ENCODE results near the gene RAPGEF4. TPM values are rescaled to one million over a fixed set of nuclear protein-coding genes. Genes with fewer than 3 reads are reported as not detected.
A peak's percentile ranks its signal among the peaks of the same experiment; 100 is the strongest.

The RAPGEF4 gene
- total and polyA plus RNA-seq, 9 donors, result 1.1 to 2.4 (median 1.5) TPM

GRCh38 chr2:173075056-173075780, 339.6 kb downstream of the RAPGEF4 start:
- H3K4me3 ChIP-seq (ENCODE audit: low read length), result peak overlapping the region; percentile 78
- 10% methylated on average over 10 of the region's 25 CpGs for WGBS (ENCODE audit: insufficient coverage)
- no peaks in the 10 kb centered on the region for H3K36me3 ChIP-seq (ENCODE audit: control insufficient read depth, insufficient read depth, low read length)
- no peak for DNase-seq
- H3K27ac ChIP-seq (ENCODE audit: low read length), result peak overlapping the region; percentile 84
- H3K4me1 ChIP-seq (ENCODE audit: control insufficient read depth, insufficient read depth, low read length), result peaks cover 8% of the 10 kb centered on the region
- H3K9me3 ChIP-seq (replicated peaks; ENCODE audit: control insufficient read depth, low read depth, low read length), result no peaks in the 10 kb centered on the region
- H3K27me3 ChIP-seq (ENCODE audit: control insufficient read depth, insufficient read depth, low read length), result no peaks in the 10 kb centered on the region

GRCh38 chr2:173075781-173076580, 340.3 kb downstream of the RAPGEF4 start, which contains the start of gene MAP3K20:
MAP3K20 (plus strand) TSS chr2:173075846; CDS start chr2:173091032, 15,186 bp downstream.
- Histone ChIP-seq H3K9me3 (replicated peaks; ENCODE audit: control insufficient read depth, low read depth, low read length) (no peaks in the 10 kb centered on the region), H3K36me3 (ENCODE audit: control insufficient read depth, insufficient read depth, low read length) (no peaks in the 10 kb centered on the region), H3K4me1 (ENCODE audit: control insufficient read depth, insufficient read depth, low read length) (peaks cover 8% of the 10 kb centered on the region), H3K27me3 (ENCODE audit: control insufficient read depth, insufficient read depth, low read length) (no peaks in the 10 kb centered on the region), H3K27ac (ENCODE audit: low read length) (peak within 1 kb of the TSS; percentile 97), H3K4me3 (ENCODE audit: low read length) (peak within 1 kb of the TSS; percentile 78)
- peak; percentile 89 for DNase-seq
- under 1% methylated on average over 105 of the region's 106 CpGs for WGBS (ENCODE audit: insufficient coverage)

GRCh38 chr2:173076581-173077345, 341.1 kb downstream of the RAPGEF4 start:
- Histone ChIP-seq H3K4me1 (ENCODE audit: control insufficient read depth, insufficient read depth, low read length) (peaks cover 8% of the 10 kb centered on the region), H3K27ac (ENCODE audit: low read length) (peak overlapping the region; percentile 97), H3K9me3 (replicated peaks; ENCODE audit: control insufficient read depth, low read depth, low read length) (no peaks in the 10 kb centered on the region), H3K36me3 (ENCODE audit: control insufficient read depth, insufficient read depth, low read length) (no peaks in the 10 kb centered on the region), H3K27me3 (ENCODE audit: control insufficient read depth, insufficient read depth, low read length) (no peaks in the 10 kb centered on the region), H3K4me3 (ENCODE audit: low read length) (peak overlapping the region; percentile 78)
- DNase-seq, result peak; percentile 80
- WGBS (ENCODE audit: insufficient coverage), result 0% methylated on average over 12 of the region's 27 CpGs

GRCh38 chr2:173077506-173078177, 342.0 kb downstream of the RAPGEF4 start:
- Histone ChIP-seq H3K4me1 (ENCODE audit: control insufficient read depth, insufficient read depth, low read length) (peaks cover 8% of the 10 kb centered on the region), H3K27me3 (ENCODE audit: control insufficient read depth, insufficient read depth, low read length) (no peaks in the 10 kb centered on the region), H3K4me3 (ENCODE audit: low read length) (peak overlapping the region; percentile 78), H3K9me3 (replicated peaks; ENCODE audit: control insufficient read depth, low read depth, low read length) (no peaks in the 10 kb centered on the region), H3K36me3 (ENCODE audit: control insufficient read depth, insufficient read depth, low read length) (no peaks in the 10 kb centered on the region), H3K27ac (ENCODE audit: low read length) (peak overlapping the region; percentile 97)
- peak; percentile 63 for DNase-seq
- 69% methylated on average over 2 of the region's 5 CpGs for WGBS (ENCODE audit: insufficient coverage)

- Histone ChIP-seq H3K4me3 (ENCODE audit: low read length) (no peak overlapping the region), H3K27me3 (ENCODE audit: control insufficient read depth, insufficient read depth, low read length) (no peaks in the 10 kb centered on the region), H3K27ac (ENCODE audit: low read length) (no peak overlapping the region), H3K9me3 (replicated peaks; ENCODE audit: control insufficient read depth, low read depth, low read length) (no peaks in the 10 kb centered on the region), H3K36me3 (ENCODE audit: control insufficient read depth, insufficient read depth, low read length) (no peaks in the 10 kb centered on the region), H3K4me1 (ENCODE audit: control insufficient read depth, insufficient read depth, low read length) (peaks cover 8% of the 10 kb centered on the region)
- no peak for DNase-seq
- WGBS (ENCODE audit: insufficient coverage), result no CpG with 5 or more reads among the region's 3 CpGs
Measured at GRCh38 chr2:173079141-173079540, 343.5 kb downstream of the RAPGEF4 start.

GRCh38 chr2:173079973-173080860, 344.6 kb downstream of the RAPGEF4 start:
- H3K27me3 ChIP-seq (ENCODE audit: control insufficient read depth, insufficient read depth, low read length), result no peaks in the 10 kb centered on the region
- no peaks in the 10 kb centered on the region for H3K9me3 ChIP-seq (replicated peaks; ENCODE audit: control insufficient read depth, low read depth, low read length)
- no peak for DNase-seq
- no CpG with 5 or more reads among the region's 6 CpGs for WGBS (ENCODE audit: insufficient coverage)
- no peak overlapping the region for H3K27ac ChIP-seq (ENCODE audit: low read length)
- peaks cover 2% of the 10 kb centered on the region for H3K4me1 ChIP-seq (ENCODE audit: control insufficient read depth, insufficient read depth, low read length)
- H3K36me3 ChIP-seq (ENCODE audit: control insufficient read depth, insufficient read depth, low read length), result no peaks in the 10 kb centered on the region
- H3K4me3 ChIP-seq (ENCODE audit: low read length), result no peak overlapping the region

- Histone ChIP-seq H3K9me3 (replicated peaks; ENCODE audit: control insufficient read depth, low read depth, low read length) (no peaks in the 10 kb centered on the region), H3K4me3 (ENCODE audit: low read length) (no peak overlapping the region), H3K27ac (ENCODE audit: low read length) (no peak overlapping the region), H3K27me3 (ENCODE audit: control insufficient read depth, insufficient read depth, low read length) (no peaks in the 10 kb centered on the region), H3K36me3 (ENCODE audit: control insufficient read depth, insufficient read depth, low read length) (no peaks in the 10 kb centered on the region), H3K4me1 (ENCODE audit: control insufficient read depth, insufficient read depth, low read length) (peaks cover 13% of the 10 kb centered on the region)
- peak; percentile 30 for DNase-seq
- no CpG with 5 or more reads among the region's 2 CpGs for WGBS (ENCODE audit: insufficient coverage)
Measured at GRCh38 chr2:173086518-173087213, 351.0 kb downstream of the RAPGEF4 start.

- peaks cover 2% of the 10 kb centered on the region for H3K36me3 ChIP-seq (ENCODE audit: control insufficient read depth, insufficient read depth, low read length)
- H3K4me1 ChIP-seq (ENCODE audit: control insufficient read depth, insufficient read depth, low read length), result peaks cover 17% of the 10 kb centered on the region
- H3K4me3 ChIP-seq (ENCODE audit: low read length), result no peak overlapping the region
- no peaks in the 10 kb centered on the region for H3K27me3 ChIP-seq (ENCODE audit: control insufficient read depth, insufficient read depth, low read length)
- no CpG with 5 or more reads among the region's 1 CpG for WGBS (ENCODE audit: insufficient coverage)
- H3K27ac ChIP-seq (ENCODE audit: low read length), result no peak overlapping the region
- no peak for DNase-seq
- H3K9me3 ChIP-seq (replicated peaks; ENCODE audit: control insufficient read depth, low read depth, low read length), result no peaks in the 10 kb centered on the region
Measured at GRCh38 chr2:173087214-173087581, 351.6 kb downstream of the RAPGEF4 start.

All from muscle of leg (tissue), 11 donors.